Inflammatory macrophage treated with lipopolysaccharide for 1 hour (primary cell): ENCODE measurements around the gene OTUB1.

ENCODE experiments used
- DNase-seq, 2 donors: peaks; one replicate each; pipeline ENCODE4 v3.0.0-alpha.2; 2020 to 2022

OTUB1 gene

DNA sequence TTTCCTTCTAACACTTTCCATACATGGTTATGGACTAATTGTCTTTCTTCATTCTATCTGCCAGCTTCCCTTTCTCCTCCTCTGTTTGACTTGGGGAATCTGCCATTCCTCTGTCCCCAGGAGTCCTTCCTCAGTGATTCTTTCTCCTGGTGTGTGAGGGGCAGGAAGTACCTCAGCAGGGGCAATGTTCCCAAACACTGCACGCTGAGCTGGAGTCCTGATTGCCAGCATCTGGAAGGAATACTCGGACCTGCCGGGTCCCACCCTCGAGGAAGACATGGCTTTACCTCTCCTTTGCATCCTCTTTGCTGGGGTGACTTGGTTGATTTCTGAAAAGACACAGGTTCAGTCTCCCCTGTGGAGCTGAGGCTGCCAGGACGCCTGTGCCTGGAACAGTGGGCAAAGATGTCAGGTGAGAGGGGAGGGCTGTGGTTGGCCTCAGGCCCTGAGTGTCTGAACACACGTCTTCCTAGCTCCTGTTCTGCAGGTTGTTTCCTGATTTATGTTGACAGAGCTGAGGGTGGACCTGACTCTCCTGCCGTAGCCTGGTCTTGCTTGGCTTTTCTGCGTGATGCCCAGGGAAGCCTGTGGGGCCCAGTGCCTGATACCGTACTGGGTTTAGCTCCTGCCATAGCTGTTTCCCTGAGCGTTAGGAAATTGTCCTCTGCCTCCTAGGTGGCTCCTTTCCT lies 7.5 kb upstream of the OTUB1 start:
- DNase-seq = no peak

- no peak for DNase-seq
These were observed 6.8 kb upstream of the OTUB1 start for GRCh38 chr11:63979426-63979825.

DNA sequence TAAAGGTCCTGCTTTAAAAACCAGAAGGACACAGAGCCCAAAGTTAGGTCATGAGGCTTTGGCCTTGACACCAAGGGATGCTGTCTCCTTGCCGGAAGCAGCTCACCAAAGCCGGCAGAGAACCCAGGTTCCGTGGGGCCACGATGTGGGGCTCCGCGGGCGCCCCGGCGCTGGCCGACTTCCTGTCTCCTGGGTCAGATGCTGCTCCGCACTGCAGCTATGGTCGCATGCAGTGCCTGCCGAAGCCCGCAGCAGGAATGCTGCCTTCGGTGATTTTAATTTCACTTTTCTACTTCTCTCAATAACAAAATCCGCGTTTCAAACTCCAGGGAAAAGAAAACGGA lies 454 bp upstream of the OTUB1 start:
- DNase-seq = peak in 1 of 2 donors; percentile 34

GRCh38 chr11:63986932-63987513 lies 785 bp downstream of the OTUB1 start:
- no peak for DNase-seq

- no peak for DNase-seq
These were observed 5.3 kb downstream of the OTUB1 start for GRCh38 chr11:63991558-63991957.

DNA sequence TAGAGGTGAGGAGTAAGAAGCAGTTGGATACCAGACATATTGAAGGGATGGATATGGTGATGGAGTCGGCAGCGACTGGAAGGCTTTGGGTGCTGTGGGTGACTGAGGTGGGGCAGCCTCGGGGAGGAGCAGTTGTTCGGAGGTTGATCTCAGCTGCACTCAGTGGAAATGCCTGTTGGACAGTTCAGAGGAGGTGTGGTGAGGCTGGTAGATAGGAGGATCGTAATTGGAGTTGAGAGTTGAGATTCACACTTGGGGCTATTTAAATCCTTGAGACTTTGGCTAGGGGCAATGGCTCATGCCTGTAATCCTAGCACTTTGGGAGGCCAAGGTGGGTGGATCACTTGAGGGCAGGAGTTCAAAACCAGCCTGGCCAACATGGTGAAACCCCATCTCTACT lies 6.9 kb downstream of the OTUB1 start:
- DNase-seq = no peak

GRCh38 chr11:63993993-63994392 lies 7.8 kb downstream of the OTUB1 start:
- peak; percentile 42 to 47 for DNase-seq

- DNase-seq = no peak
These were observed 10.3 kb downstream of the OTUB1 start for GRCh38 chr11:63996512-63996911.

DNA sequence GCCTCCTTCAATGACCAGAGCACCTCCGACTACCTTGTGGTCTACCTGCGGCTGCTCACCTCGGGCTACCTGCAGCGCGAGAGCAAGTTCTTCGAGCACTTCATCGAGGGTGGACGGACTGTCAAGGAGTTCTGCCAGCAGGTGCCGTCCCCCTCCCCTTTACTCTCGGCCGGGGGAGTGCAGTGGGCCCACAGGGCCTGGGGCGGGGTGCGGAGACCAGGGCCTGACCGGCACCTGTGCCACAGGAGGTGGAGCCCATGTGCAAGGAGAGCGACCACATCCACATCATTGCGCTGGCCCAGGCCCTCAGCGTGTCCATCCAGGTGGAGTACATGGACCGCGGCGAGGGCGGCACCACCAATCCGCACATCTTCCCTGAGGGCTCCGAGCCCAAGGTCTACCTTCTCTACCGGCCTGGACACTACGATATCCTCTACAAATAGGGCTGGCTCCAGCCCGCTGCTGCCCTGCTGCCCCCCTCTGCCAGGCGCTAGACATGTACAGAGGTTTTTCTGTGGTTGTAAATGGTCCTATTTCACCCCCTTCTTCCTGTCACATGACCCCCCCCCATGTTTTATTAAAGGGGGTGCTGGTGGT lies 11.0 kb downstream of the OTUB1 start:
- DNase-seq = no peak

DNA sequence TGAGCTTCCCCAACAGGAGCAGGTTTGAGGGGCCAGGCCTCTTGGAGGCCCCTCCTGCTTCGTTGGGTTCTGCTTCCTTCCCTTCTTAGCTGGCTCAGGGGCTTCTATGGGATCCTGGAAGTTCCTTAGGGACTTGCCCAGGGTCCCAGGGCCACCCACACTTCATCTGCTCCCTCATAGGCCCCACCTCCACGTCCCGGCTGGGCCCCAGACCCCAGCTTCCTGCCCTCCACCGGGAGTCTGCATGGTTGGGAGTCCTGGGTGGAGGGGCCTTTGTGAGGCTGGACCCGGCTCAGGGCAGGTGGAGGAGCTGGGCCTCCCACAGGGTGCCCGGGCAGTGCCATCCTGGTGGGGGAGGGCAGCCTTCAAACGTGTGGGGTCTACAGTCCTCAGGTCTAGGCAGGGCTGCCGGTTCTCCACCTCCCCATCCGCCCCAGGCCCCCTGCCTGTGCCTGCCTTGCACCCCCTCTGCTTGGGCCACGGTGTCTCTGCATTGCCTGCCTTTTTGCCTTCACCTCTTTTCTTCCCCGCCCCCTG lies 11.6 kb downstream of the OTUB1 start:
- DNase-seq = no peak

- peak in 1 of 2 donors; percentile 39 for DNase-seq
These were observed 12.5 kb downstream of the OTUB1 start for GRCh38 chr11:63998558-63999348.

- peak; percentile 44 to 48 for DNase-seq
These were observed 13.2 kb downstream of the OTUB1 start for GRCh38 chr11:63999349-64000025.

DNA sequence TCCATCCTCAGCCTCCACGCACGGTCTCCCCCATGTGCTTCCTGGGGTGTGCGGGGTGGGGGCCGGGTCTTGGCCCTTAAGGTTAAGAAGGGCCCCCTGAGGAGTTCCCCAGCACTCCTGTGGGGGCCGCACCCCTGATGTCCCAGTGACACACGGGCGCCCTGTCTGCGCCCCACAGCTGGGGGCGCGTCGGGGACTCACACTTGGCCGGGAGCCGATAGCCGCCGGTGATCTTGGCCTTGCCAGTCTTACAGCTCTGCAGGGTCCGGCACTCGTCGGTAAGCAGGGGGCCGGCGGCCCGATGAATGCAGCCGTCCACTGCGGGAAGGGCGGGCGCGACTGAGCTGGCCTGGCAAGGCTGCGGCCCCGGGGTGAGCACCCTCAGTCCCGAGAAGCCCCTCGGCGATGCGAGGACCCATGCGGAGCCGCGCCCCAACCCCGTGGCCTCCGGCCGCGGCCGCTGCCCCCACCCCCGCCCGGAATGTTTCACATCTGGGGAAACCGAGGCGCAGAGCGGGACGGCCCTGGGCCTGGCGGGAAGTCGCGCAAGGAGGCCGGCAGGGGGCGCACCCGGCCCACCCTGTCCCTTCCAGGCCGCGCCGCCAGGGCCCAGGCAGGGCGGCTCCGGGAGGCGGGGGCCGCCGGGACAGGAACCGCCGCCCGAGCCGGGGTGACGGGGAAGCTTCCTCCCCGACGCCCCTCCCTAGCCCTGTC lies 13.9 kb downstream of the OTUB1 start:
- DNase-seq = peak; percentile 56 to 85

DNA sequence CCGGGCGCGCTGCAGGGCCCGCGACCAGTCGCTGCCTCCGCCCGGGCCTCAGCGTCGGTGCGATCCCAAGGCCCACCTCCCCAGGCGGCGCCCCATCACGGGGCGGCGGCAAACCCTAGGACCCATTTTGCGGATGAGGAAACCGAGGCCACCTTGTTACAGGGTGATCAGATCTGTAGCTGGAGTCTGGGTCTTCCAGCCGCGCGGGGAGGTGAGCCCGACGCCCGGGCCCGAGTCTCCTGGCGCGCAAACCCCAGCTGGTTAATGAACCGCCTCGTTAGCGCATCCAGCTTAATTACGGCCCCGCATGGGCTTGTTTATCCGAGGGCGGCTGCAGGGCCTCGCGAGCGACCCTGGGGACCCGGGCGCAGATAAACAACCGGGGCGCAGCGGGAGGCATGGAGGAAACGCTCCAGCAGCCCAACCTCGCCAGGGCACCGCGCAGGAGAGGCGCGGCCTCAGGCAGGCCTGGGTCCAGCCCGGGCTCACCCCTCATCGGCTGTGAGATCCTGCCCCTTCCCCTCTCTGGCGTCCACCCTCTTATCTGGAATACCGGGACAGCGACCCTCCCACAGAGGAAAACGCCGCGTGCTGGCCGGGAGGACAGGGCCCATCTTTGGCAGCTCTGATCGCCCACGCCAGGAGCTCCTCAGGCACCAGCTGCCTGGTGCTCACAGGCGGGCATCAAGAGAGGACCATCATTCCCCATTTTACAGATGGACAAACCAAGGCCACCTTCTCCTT lies 14.7 kb downstream of the OTUB1 start:
- DNase-seq = no peak

GRCh38 chr11:64001484-64002420 lies 15.5 kb downstream of the OTUB1 start:
- peak in 1 of 2 donors; percentile 15 for DNase-seq

DNA sequence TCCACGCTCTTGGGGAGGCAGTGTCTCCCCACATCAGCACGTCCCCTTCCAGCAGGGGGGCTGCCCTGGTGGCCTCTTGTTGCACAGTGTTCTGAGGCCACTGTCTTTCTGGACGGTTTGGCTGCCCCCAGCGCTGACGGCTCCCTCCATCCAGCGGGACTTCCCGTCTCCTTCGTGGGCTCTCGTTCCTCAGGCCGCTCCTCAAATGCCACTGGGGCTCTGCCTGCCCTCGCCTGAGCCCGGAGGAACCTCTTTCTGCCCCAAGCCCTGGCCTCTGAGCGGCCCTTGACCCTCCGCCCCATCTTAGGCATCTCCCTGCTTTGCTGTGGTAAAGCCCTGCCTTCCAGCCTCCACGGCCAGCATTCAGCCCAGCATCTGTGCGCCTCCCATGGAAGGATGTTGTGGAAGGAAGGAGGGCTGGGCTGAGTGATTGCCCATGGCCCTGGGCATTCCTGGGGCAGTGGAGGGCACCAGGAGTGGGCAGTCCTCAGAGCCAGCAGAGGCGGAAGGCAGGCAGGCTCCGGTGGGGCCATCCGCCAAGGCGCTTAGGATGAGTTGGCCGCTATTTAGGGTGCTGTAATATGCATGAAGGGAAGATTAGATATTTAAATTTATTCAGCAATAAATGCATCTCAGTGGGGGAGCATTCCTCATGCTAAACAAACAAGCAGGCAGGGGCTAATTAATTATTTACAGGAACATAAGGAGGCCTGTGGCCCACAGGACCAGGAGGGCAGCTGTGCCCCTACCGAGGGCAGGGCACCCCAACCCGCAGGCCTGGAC lies 17.8 kb downstream of the OTUB1 start:
- DNase-seq = no peak

DNA sequence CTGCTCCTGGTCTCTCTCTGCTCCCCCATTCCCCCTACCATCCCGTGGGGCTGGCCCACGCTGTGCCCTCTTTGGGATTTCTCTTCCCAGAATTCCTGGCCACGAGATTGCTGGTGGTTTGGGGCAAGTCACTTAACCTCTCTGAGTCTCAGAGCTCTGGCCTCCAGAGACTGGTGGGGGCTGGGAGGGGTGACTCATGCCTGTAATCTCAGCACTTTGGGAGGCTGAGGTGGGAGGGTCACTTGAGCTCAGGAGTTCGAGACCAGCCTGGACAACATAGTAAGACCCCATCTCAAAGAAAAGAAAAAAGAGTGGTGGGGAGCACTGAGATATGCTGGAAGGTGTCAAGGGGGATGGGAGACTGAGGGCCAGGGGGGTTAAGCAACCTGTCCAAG lies 18.3 kb downstream of the OTUB1 start:
- no peak for DNase-seq

- DNase-seq = no peak
These were observed 19.5 kb downstream of the OTUB1 start for GRCh38 chr11:64005691-64006090.

DNA sequence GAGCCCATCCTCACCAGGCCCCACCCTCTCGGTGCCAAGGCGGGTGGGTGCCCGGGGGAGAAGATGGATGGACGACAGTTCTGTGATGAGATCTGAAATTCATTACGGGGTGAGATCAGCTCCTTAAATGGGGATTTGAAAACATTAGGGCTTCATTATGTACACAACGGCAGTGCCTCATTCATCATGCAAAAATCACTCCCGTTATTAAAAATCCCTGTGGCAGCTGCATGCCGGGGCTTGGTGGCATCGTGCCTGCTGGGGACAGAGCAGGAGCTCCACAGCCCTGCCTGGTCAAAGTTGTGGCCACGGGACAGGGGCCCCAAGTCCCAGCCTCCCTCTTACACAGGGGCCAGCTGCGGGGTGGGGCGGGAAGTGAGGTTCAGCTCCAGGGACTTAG lies 20.2 kb downstream of the OTUB1 start:
- no peak for DNase-seq
